Right atrium auricular region (tissue), 2 donors: ENCODE results near the gene PRR22. TPM values are rescaled to one million over a fixed set of nuclear protein-coding genes. Genes with fewer than 3 reads are reported as not detected.

Experiments
- DNase-seq: peaks from one replicate; pipeline ENCODE4 v3.0.0-alpha.2; 2019; ENCODE audit warnings: low spot score
- H3K27ac ChIP-seq, 2 donors: fragments of 200-600 bp; sonication (generic); 1 replicate in 1 of 2; 2 replicates in 1 of 2; pipeline ENCODE4 v1.5.1; 2016 to 2019
- H3K27me3 ChIP-seq, 2 donors: fragments of 200-600 bp; sonication (generic); one replicate each; pipeline versions ENCODE4 v1.5.1 to v1.6.0; 2017 to 2019
- H3K36me3 ChIP-seq: fragments of 200-600 bp; sonication (generic); one replicate; pipeline ENCODE4 v1.5.1; 2016
- H3K4me1 ChIP-seq, 2 donors: fragments of 200-600 bp; sonication (generic); one replicate each; pipeline versions ENCODE4 v1.5.1 to v1.6.0; 2017 to 2019
- H3K4me3 ChIP-seq, 2 donors: fragments of 200-600 bp; sonication (generic); 1 replicate in 1 of 2; 2 replicates in 1 of 2; pipeline ENCODE4 v1.5.1; 2017 to 2019; ENCODE audit warnings: mild to moderate bottlenecking in 1 of 2, moderate library complexity in 1 of 2
- H3K9me3 ChIP-seq, 2 donors: fragments of 200-600 bp; sonication (generic); one replicate each; pipeline ENCODE4 v1.5.1; 2019
- total RNA-seq, 2 donors: library from RNA; depleted of rRNA; stranded (reverse); fragments of >200 nt; gene quantifications; one replicate each; pipeline ENCODE4 v1.1.0, GENCODE V29; 2016
- TF ChIP-seq, protein P1 (sequence below), 2 donors: fragments of 200-600 bp; sonication (generic); IDR thresholded peaks; one replicate each; pipeline ENCODE4 v1.5.1; 2019; ENCODE audit warnings: antibody characterized with exemption in 2 of 2

PRR22 gene
- total RNA-seq, 2 donors from 2014 or later: 0.67 to 0.83 TPM

- Histone ChIP-seq H3K36me3 (no peaks in the 10 kb centered on the region), H3K27ac (no peak overlapping the region), H3K4me3 (no peak overlapping the region), H3K9me3 (no peaks in the 10 kb centered on the region), H3K4me1 (peaks cover 0 to 13% of the 10 kb centered on the region in 2 donors), H3K27me3 (peaks cover 0 to 6% of the 10 kb centered on the region in 2 donors)
- DNase-seq: no peak
- TF ChIP-seq, protein P1, sequence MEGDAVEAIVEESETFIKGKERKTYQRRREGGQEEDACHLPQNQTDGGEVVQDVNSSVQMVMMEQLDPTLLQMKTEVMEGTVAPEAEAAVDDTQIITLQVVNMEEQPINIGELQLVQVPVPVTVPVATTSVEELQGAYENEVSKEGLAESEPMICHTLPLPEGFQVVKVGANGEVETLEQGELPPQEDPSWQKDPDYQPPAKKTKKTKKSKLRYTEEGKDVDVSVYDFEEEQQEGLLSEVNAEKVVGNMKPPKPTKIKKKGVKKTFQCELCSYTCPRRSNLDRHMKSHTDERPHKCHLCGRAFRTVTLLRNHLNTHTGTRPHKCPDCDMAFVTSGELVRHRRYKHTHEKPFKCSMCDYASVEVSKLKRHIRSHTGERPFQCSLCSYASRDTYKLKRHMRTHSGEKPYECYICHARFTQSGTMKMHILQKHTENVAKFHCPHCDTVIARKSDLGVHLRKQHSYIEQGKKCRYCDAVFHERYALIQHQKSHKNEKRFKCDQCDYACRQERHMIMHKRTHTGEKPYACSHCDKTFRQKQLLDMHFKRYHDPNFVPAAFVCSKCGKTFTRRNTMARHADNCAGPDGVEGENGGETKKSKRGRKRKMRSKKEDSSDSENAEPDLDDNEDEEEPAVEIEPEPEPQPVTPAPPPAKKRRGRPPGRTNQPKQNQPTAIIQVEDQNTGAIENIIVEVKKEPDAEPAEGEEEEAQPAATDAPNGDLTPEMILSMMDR (IDR thresholded peaks at IDR 0.05): no peak
These were observed 24.5 kb upstream of the PRR22 start for GRCh38 chr19:5809053-5809452.

- Histone ChIP-seq H3K27me3 (peaks cover 0 to 7% of the 10 kb centered on the region in 2 donors), H3K4me1 (peaks cover 0 to 20% of the 10 kb centered on the region in 2 donors), H3K27ac (no peak overlapping the region), H3K9me3 (no peaks in the 10 kb centered on the region), H3K36me3 (no peaks in the 10 kb centered on the region), H3K4me3 (no peak overlapping the region)
- TF ChIP-seq, protein P1 (IDR thresholded peaks at IDR 0.05): no peak
- no peak for DNase-seq
These were observed 23.7 kb upstream of the PRR22 start for GRCh38 chr19:5808120-5808816.

DNA sequence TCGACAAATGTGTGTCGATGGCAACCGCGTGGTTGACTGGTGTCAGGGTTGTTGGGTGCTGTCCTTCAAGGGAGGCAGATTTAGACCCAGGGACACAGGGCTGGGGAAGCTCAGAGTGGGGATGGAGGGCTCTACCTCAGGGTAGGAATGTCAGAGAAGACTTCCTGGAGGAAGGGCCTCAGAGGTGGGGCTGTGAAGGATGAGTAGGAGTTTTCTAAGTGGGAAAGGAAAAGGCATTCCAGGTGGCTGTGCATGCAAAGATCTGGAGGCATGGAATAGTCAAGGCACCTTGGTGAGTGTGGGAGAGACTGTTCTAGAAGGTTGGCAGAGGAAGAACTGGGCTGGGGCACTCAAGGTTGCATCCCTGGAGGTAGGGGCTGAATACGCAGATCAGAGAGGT, 22.4 kb upstream of the PRR22 start:
- Histone ChIP-seq H3K9me3 (no peaks in the 10 kb centered on the region), H3K27ac (no peak overlapping the region), H3K36me3 (no peaks in the 10 kb centered on the region), H3K4me3 (no peak overlapping the region), H3K27me3 (peaks cover 0 to 7% of the 10 kb centered on the region in 2 donors), H3K4me1 (peaks cover 0 to 20% of the 10 kb centered on the region in 2 donors)
- TF ChIP-seq, protein P1 (IDR thresholded peaks at IDR 0.05): no peak
- no peak for DNase-seq

GRCh38 chr19:5806133-5806489, 21.6 kb upstream of the PRR22 start:
- H3K36me3 ChIP-seq: no peaks in the 10 kb centered on the region
- no peak for DNase-seq
- peak overlapping the region; percentile 85 to 92 for H3K27ac ChIP-seq
- TF ChIP-seq, protein P1 (IDR thresholded peaks at IDR 0.05): no peak
- peaks cover 0 to 7% of the 10 kb centered on the region in 2 donors for H3K27me3 ChIP-seq
- peak overlapping the region; percentile 55 to 56 for H3K4me3 ChIP-seq
- H3K9me3 ChIP-seq: no peaks in the 10 kb centered on the region
- H3K4me1 ChIP-seq: peaks cover 0 to 20% of the 10 kb centered on the region in 2 donors

DNA sequence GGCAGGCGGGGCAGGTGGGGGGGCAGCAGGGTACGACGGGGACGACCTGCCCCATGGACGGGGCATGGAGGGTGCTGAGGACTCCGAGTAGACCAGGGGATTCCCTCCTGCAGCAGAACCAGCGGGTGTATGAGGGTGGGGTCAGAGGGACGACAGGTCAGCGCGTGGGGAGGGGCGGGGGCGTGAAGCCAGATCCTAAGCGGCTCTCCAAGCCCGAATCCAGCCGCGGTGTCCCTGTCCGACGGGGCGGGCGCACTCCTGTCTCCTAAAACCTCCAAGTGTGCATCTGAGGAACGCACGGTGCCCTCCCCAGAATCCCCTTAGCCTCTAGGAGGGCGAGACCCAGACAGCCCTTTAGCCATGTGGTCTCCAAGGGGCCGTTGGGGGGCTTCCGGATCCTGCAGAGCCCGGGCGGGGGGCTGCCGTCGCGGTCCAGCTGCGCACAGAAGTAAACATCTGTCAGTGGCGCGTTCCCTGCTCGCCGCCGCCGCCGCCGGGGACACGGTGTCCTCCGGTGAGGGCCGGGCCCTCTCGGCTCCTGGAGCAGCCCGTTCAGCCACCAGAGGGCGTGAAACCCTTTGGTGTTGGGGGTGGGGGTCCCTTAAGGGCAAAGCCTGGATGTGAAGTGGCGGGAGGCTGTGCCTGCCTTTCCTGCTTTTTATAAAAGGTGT, 21.1 kb upstream of the PRR22 start:
- H3K27me3 ChIP-seq: peaks cover 0 to 7% of the 10 kb centered on the region in 2 donors

More for the DNA sequence above, 21.1 kb upstream of the PRR22 start:
- peak overlapping the region; percentile 85 to 92 for H3K27ac ChIP-seq
- peaks cover 0 to 20% of the 10 kb centered on the region in 2 donors for H3K4me1 ChIP-seq
- TF ChIP-seq, protein P1 (IDR thresholded peaks at IDR 0.05): peak; percentile 49 to 77
- H3K36me3 ChIP-seq: no peaks in the 10 kb centered on the region
- no peaks in the 10 kb centered on the region for H3K9me3 ChIP-seq
- peak overlapping the region; percentile 55 to 56 for H3K4me3 ChIP-seq
- peak; percentile 62 for DNase-seq
